GM18517 (cell line): ENCODE measurements around the gene N4BP3.
"Not testable (repeated sequence)": the region's sequence is repeated elsewhere in the genome, so short reads cannot be mapped to it uniquely, and the experiment has no call there.

ENCODE experiments used
- ATAC-seq: cut with Tn5 transposase; IDR thresholded peaks from one replicate; pipeline ENCODE4 v1.9.1; 2021; ENCODE audit warnings: mild to moderate bottlenecking, moderate library complexity; ENCODE audit not compliant: unreplicated experiment

N4BP3 gene

DNA sequence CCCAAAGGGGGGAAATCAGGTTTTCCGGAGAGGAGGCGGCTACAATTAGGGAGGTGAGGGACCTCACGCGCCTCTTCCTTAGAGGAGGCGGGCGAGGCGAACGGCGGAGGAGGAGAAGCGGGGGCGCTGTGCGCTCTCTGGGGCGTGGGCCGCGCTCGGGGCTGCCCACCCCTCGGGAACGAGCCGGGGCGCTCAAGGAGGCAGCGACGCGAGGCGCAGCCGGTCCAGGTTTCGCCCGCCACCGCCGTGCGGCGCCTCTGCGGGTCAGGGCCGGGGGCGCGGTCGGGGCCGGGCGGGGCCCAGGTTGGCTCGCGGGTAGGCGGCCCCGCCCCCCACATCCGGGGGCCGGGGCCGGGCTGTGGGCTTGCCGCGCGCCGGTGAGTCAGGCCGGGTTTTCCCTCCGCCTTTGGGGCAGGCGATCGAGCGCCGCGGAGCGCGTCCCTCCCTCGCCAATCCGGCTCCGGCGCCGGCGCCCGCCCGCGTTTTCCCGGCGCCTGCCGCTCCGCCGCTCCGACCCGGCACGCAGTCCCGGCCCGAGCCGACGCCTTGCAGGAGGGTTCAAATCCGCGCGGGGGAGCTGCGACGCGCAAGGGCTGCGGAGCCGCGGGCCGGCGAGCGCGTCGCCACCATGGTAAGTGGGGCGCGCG is at the start of gene N4BP3:
Gene N4BP3 (plus strand): TSS at position 392 of the 647 bp plus-strand sequence. CDS start 6,052 bp downstream, outside the sequence.
- peak; percentile 39 for ATAC-seq

- ATAC-seq, result no peak
These were observed 45.6 kb upstream of the N4BP3 start for GRCh38 chr5:178067755-178068154.

DNA sequence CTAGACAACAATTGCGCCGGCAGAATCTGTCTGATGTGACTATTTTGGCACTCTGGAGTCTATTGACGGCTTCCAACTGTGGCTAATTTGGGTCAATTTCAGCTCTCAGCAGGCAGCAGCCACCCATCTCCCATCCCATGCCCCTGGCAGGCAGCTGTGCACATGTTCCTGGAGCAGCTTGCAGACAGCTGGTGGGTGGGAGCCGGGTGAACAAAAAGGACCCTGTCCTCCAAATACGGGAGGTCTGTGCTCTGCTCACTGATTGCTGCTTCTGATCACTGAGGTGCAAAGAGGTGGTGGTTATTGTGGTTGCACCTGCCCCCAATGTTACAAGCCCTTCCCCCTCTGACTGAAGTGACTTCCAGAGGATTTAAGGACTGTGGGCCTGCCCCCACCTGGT is 45.0 kb upstream of the N4BP3 start:
- no peak for ATAC-seq

DNA sequence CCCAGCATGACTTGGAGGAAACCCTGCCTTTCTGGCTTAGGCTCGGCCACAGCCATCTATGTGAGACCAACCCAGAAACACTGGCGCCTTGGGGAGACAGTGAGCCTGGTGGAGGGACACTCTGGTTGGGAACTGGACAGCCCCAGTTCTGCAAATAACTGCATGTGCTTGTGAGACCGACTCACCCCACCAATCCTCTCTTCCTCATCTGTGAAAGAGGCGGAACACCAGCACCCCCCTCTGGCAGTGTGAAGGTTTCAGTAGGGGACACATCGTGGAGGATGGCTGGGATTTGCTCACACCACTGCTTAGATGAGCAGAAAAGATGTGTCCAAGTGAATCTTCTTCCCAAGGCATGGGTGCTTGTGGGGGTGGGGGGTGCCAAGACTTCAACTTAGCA is 43.4 kb upstream of the N4BP3 start:
- no peak for ATAC-seq

- no peak for ATAC-seq
These were observed 42.2 kb upstream of the N4BP3 start for GRCh38 chr5:178071108-178071507.

- no peak for ATAC-seq
These were observed 40.6 kb upstream of the N4BP3 start for GRCh38 chr5:178072749-178073148.

DNA sequence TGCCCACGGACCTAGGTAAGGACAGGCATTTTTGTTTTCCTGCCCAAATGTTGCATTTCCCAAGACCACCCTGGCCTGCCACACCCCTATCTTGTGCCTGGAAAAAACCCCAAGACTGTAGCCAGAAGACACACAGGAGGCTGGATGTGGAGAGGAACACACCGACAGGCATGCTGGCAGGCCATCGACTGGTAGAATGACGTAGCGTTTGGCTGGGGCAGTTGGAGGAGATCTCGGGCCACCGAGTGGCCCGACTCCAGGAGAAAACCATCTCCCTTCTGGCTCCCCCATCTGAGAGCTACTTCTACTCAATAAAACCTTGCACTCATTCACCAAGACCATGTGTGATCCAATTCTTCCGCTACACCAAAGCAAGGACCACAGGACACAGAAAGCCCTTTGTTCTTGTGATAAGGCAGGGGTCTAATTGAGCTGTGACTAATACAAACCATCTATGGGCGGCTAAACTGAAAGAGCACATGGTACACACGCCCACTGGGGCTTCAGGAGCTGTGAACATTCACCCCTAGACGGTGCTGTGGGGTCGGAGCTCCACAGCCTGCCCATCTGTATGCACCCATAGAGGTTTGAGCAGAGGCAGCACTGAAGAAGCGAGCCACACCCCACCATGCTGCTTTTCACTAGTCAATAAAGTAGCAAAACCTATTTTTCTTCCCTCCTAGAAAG is 38.9 kb upstream of the N4BP3 start:
- ATAC-seq, result no peak

GRCh38 chr5:178076965-178077364 is 36.4 kb upstream of the N4BP3 start:
- ATAC-seq, result not testable (repeated sequence)

GRCh38 chr5:178077751-178078150 is 35.6 kb upstream of the N4BP3 start:
- no peak for ATAC-seq

GRCh38 chr5:178078197-178079010 is 34.9 kb upstream of the N4BP3 start:
- no peak for ATAC-seq

DNA sequence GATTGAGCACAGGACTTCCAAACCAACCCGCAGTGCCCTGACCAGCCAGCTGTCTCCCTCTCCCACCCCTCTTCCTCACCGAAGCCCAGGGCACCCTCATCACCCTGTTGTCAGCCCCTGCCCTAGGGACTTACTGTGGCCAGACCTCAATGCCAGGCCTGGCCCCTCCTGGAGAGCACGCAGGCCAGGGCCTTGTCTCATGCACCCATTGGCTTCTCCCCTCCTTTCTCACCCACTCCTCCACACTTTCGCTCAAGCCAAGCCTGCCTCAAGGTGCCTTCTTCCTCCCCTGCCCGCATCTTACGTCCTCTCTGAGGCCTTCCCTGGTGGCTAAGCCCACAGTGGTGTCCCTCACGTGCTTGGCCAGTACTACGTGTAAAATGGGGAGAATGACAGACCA is 33.3 kb upstream of the N4BP3 start:
- ATAC-seq, result no peak

DNA sequence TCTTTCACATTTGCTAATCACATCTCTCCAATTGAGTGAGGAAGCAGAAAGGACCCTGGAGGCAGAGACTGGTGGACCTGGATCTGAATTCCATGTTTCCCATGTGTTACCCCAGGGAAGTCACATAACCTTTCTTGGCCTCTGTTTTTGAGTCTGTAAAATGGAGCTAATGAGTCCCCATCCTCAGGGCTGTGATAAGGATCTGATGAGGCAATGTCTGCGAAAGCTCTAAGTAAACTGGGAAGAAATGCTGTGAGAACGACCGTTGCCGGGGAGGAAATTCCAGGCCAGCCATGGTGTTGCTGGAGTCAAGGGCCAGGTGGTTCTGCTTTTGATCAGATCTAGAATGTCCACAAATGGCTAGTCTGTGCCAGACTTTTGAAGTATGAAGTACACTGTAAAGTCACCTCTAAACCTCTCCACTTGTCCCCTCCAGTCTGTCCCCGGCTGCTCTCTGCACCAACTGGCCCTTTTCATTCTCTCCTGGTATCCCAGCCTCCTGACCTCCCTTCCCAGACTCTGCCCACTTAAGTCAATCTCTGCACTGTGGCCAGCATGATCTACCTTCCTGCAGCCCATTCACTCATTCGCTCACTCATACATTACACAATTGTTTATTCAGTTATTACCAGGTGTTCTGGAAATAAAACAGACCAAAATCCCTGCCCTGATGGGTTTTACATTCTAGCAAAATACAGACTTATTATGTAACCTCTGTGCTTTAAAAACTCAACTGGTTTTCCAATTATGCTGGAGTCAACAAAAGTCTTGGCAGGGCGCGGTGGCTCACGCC is 32.5 kb upstream of the N4BP3 start:
- ATAC-seq, result no peak

GRCh38 chr5:178081571-178082243 is 31.6 kb upstream of the N4BP3 start:
- no peak for ATAC-seq

GRCh38 chr5:178083922-178084321 is 29.4 kb upstream of the N4BP3 start:
- no peak for ATAC-seq

GRCh38 chr5:178085316-178085715 is 28.0 kb upstream of the N4BP3 start:
- no peak for ATAC-seq

DNA sequence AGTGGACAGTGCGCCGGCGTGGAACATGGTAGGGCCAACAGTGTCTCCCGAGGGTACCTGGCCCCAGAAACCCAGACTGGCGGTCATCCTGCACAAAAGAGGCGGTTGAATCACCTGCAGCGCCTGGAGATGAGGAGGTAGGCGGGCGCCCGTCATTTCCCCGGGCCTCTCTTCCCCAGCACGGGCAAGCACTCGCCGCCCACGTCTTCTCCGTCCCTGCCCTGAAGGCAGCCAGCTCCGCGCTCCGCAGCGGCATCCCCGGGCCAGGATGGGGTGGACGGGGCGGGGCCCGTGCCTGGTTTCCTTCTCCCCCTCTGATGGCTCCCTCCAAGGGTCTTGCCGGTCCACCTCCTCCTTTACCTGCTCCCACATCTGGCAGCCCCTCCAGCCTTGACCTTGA is 27.1 kb upstream of the N4BP3 start:
- ATAC-seq, result no peak

GRCh38 chr5:178087199-178087598 is 26.1 kb upstream of the N4BP3 start:
- not testable (repeated sequence) for ATAC-seq

- no peak for ATAC-seq
These were observed 22.5 kb upstream of the N4BP3 start for GRCh38 chr5:178090856-178091255.

- no peak for ATAC-seq
These were observed 20.2 kb upstream of the N4BP3 start for GRCh38 chr5:178093134-178093533.

DNA sequence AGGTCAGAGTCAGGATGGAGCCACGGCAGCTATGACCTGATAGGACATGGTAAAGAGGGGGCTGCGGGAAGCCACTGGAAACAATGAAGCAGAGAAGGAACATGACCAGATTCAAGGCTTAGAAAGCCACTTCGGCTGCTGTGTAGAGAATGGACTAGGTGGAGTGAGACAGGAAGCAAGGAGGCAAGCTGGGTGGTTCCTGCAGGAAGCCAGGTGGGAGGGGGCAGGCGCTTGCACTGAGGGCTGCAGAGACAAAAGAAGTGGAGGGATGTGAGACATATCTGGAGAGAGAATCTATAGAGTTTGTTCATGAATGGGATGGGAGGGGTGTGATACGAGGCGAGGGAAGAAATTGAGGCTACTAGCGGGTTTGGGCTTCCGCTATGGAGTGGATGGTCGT is 19.0 kb upstream of the N4BP3 start:
- ATAC-seq, result no peak
